ENCODE measurements around the gene TTPAL.

DNA sequence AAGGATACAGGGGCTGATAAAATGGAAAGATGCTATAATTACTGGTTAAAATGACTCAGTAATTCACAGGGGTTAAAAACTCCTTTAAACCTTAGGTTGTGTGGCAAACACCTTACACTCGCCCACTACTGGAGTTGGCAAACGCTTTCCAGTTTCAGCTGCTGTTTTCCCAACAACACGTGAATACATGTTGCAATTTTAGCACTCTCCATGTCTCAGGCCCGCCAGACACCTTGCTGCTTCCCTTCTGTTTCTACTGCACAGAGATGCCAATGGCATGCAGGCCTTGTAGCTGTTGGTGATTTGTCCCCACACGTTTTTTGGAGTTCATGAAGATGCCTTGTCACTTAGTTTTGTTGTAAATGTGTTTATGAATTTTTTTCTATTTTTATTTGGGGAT lies 5.3 kb upstream of the TTPAL start:
- TF ChIP-seq ZFP37 (tag by site-specific recombination; IDR thresholded peaks at IDR 0.05) (no peak), ZNF274 (IDR thresholded peaks at IDR 0.05; ENCODE audit: low read length) (no peak), ZNF274 (tag by site-specific recombination; IDR thresholded peaks at IDR 0.05; ENCODE audit: borderline replicate concordance) (no peak), IKZF3 (tag by site-specific recombination; IDR thresholded peaks at IDR 0.05) (no peak)
- TF ChIP-seq, protein P1, sequence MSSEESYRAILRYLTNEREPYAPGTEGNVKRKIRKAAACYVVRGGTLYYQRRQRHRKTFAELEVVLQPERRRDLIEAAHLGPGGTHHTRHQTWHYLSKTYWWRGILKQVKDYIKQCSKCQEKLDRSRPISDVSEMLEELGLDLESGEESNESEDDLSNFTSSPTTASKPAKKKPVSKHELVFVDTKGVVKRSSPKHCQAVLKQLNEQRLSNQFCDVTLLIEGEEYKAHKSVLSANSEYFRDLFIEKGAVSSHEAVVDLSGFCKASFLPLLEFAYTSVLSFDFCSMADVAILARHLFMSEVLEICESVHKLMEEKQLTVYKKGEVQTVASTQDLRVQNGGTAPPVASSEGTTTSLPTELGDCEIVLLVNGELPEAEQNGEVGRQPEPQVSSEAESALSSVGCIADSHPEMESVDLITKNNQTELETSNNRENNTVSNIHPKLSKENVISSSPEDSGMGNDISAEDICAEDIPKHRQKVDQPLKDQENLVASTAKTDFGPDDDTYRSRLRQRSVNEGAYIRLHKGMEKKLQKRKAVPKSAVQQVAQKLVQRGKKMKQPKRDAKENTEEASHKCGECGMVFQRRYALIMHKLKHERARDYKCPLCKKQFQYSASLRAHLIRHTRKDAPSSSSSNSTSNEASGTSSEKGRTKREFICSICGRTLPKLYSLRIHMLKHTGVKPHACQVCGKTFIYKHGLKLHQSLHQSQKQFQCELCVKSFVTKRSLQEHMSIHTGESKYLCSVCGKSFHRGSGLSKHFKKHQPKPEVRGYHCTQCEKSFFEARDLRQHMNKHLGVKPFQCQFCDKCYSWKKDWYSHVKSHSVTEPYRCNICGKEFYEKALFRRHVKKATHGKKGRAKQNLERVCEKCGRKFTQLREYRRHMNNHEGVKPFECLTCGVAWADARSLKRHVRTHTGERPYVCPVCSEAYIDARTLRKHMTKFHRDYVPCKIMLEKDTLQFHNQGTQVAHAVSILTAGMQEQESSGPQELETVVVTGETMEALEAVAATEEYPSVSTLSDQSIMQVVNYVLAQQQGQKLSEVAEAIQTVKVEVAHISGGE (tag by site-specific recombination; conservative IDR thresholded peaks at IDR 0.05; ENCODE audit: low read depth) = no peak
- TF ChIP-seq, protein P2, sequence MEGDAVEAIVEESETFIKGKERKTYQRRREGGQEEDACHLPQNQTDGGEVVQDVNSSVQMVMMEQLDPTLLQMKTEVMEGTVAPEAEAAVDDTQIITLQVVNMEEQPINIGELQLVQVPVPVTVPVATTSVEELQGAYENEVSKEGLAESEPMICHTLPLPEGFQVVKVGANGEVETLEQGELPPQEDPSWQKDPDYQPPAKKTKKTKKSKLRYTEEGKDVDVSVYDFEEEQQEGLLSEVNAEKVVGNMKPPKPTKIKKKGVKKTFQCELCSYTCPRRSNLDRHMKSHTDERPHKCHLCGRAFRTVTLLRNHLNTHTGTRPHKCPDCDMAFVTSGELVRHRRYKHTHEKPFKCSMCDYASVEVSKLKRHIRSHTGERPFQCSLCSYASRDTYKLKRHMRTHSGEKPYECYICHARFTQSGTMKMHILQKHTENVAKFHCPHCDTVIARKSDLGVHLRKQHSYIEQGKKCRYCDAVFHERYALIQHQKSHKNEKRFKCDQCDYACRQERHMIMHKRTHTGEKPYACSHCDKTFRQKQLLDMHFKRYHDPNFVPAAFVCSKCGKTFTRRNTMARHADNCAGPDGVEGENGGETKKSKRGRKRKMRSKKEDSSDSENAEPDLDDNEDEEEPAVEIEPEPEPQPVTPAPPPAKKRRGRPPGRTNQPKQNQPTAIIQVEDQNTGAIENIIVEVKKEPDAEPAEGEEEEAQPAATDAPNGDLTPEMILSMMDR (tag by site-specific recombination; IDR thresholded peaks at IDR 0.05) = no peak
- TF ChIP-seq, protein P3, sequence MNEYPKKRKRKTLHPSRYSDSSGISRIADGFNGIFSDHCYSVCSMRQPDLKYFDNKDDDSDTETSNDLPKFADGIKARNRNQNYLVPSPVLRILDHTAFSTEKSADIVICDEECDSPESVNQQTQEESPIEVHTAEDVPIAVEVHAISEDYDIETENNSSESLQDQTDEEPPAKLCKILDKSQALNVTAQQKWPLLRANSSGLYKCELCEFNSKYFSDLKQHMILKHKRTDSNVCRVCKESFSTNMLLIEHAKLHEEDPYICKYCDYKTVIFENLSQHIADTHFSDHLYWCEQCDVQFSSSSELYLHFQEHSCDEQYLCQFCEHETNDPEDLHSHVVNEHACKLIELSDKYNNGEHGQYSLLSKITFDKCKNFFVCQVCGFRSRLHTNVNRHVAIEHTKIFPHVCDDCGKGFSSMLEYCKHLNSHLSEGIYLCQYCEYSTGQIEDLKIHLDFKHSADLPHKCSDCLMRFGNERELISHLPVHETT (tag by site-specific recombination; IDR thresholded peaks at IDR 0.05) = no peak
